ENCODE results near the gene YARS2. TPM values are rescaled to one million over a fixed set of nuclear protein-coding genes. Genes with fewer than 3 reads are reported as not detected.

Gene YARS2
- total and polyA plus RNA-seq, 11 donors: 7.7 to 20.6 (median 14.2) TPM

GRCh38 chr12:32785557-32785956 is 29.9 kb upstream of the YARS2 start:
- Histone ChIP-seq H3K27me3 (no peaks in the 10 kb centered on the region), H3K9me3 (no peaks in the 10 kb centered on the region), H3K36me3 (peaks cover 0 to 15% (median 0%) of the 10 kb centered on the region in 9 donors), H3K4me1 (peaks cover 0 to 5% (median 0%) of the 10 kb centered on the region in 12 donors), H3K4me3 (no peak overlapping the region), H3K27ac (no peak overlapping the region)
- TF ChIP-seq POLR2A (IDR thresholded peaks at IDR 0.05) (no peak), CTCF (IDR thresholded peaks at IDR 0.05) (no peak)
- WGBS, 4 donors: 85 to 92% (median 89%) methylated on average over 5 of the region's 5 CpGs
- ATAC-seq: peak in 1 of 4 donors; percentile 12
- DNase-seq: no peak
- intact Hi-C loops (cut with DNase I): loop anchor here in 1 of 10 donors (10.0 kb wide), 1 partner anchor 109 kb away; the partner anchor contains the start of gene PKP2

GRCh38 chr12:32783029-32783428 is 27.3 kb upstream of the YARS2 start:
- intact Hi-C loops (cut with DNase I): loop anchor here in 1 of 10 donors (10.0 kb wide), 1 partner anchor 112 kb away; the partner anchor contains the start of gene PKP2
- Histone ChIP-seq H3K27me3 (no peaks in the 10 kb centered on the region), H3K27ac (no peak overlapping the region), H3K4me3 (no peak overlapping the region), H3K9me3 (no peaks in the 10 kb centered on the region), H3K4me1 (no peaks in the 10 kb centered on the region), H3K36me3 (peaks cover 0 to under 1% (median 0%) of the 10 kb centered on the region in 9 donors)
- ATAC-seq (no peak), DNase-seq (no peak)
- TF ChIP-seq POLR2A (IDR thresholded peaks at IDR 0.05): no peak
- no peak for TF ChIP-seq CTCF (IDR thresholded peaks at IDR 0.05)
- 56 to 63% (median 58%) methylated on average over 3 of the region's 3 CpGs for WGBS, 4 donors

- TF ChIP-seq POLR2A (IDR thresholded peaks at IDR 0.05): no peak
- no peak for TF ChIP-seq CTCF (IDR thresholded peaks at IDR 0.05)
- no peak for DNase-seq
- Histone ChIP-seq H3K27me3 (no peaks in the 10 kb centered on the region), H3K36me3 (no peaks in the 10 kb centered on the region), H3K4me3 (no peak overlapping the region), H3K27ac (no peak overlapping the region), H3K9me3 (no peaks in the 10 kb centered on the region), H3K4me1 (no peaks in the 10 kb centered on the region)
- 32 to 65% (median 54%) methylated on average over 1 of the region's 1 CpG for WGBS, 4 donors
- intact Hi-C loops (cut with DNase I): loop anchor here in 1 of 10 donors (10.0 kb wide), 1 partner anchor 115 kb away; the partner anchor contains the start of gene PKP2
- no peak for ATAC-seq
Observed at GRCh38 chr12:32780071-32780470, 24.4 kb upstream of the YARS2 start.

GRCh38 chr12:32777691-32778175 is 22.0 kb upstream of the YARS2 start:
- TF ChIP-seq CTCF (IDR thresholded peaks at IDR 0.05) (no peak), POLR2A (IDR thresholded peaks at IDR 0.05) (no peak)
- no peak overlapping the region for H3K4me3 ChIP-seq
- H3K27ac ChIP-seq: no peak overlapping the region
- no peaks in the 10 kb centered on the region for H3K4me1 ChIP-seq
- DNase-seq: no peak
- no peak for ATAC-seq
- H3K36me3 ChIP-seq: no peaks in the 10 kb centered on the region
- peaks cover 0 to 4% (median 0%) of the 10 kb centered on the region in 9 donors for H3K27me3 ChIP-seq
- H3K9me3 ChIP-seq: no peaks in the 10 kb centered on the region
- 43 to 66% (median 58%) methylated on average over 6 of the region's 6 CpGs for WGBS, 4 donors
- intact Hi-C loops (cut with DNase I): loop anchor here in 1 of 10 donors (5.0 kb wide), 1 partner anchor 150 kb away; no protein-coding TSS in a partner anchor

Measured in heart left ventricle (tissue), 16 donors.